ENCODE results near the gene SUB1.
"Not testable (repeated sequence)": the region's sequence is repeated elsewhere in the genome, so short reads cannot be mapped to it uniquely, and the experiment has no call there.

SUB1 gene

DNA sequence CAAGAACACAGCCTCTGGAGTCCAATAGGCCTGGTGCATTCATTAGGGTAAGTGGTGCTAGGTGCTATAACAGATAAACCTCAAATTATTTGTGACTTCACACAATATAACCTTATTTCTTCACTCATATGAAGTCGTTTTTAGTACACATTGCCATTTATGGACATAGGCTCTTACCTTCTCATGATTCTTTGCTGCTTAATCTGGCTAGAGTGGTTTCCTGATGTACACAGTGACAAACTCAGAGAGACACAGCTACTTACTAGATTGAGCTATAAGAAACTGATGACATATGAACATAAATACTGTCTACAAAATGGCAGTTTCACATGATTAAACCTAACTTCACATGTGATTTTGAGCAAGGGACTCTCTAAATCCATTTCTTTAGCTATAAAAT lies 14.2 kb upstream of the SUB1 start:
- no peak for DNase-seq (ENCODE audit: low read depth in 1 of 2, low spot score in 1 of 2)
- TF ChIP-seq SPI1 (IDR thresholded peaks at IDR 0.05; ENCODE audit: borderline replicate concordance, low read depth) = no peak
- no peak for TF ChIP-seq GABPA (IDR thresholded peaks at IDR 0.05; ENCODE audit: low read depth)
- TF ChIP-seq, protein P1, sequence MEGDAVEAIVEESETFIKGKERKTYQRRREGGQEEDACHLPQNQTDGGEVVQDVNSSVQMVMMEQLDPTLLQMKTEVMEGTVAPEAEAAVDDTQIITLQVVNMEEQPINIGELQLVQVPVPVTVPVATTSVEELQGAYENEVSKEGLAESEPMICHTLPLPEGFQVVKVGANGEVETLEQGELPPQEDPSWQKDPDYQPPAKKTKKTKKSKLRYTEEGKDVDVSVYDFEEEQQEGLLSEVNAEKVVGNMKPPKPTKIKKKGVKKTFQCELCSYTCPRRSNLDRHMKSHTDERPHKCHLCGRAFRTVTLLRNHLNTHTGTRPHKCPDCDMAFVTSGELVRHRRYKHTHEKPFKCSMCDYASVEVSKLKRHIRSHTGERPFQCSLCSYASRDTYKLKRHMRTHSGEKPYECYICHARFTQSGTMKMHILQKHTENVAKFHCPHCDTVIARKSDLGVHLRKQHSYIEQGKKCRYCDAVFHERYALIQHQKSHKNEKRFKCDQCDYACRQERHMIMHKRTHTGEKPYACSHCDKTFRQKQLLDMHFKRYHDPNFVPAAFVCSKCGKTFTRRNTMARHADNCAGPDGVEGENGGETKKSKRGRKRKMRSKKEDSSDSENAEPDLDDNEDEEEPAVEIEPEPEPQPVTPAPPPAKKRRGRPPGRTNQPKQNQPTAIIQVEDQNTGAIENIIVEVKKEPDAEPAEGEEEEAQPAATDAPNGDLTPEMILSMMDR (IDR thresholded peaks at IDR 0.05; ENCODE audit: insufficient read depth, low read length) = no peak
- TF ChIP-seq, protein P2, sequence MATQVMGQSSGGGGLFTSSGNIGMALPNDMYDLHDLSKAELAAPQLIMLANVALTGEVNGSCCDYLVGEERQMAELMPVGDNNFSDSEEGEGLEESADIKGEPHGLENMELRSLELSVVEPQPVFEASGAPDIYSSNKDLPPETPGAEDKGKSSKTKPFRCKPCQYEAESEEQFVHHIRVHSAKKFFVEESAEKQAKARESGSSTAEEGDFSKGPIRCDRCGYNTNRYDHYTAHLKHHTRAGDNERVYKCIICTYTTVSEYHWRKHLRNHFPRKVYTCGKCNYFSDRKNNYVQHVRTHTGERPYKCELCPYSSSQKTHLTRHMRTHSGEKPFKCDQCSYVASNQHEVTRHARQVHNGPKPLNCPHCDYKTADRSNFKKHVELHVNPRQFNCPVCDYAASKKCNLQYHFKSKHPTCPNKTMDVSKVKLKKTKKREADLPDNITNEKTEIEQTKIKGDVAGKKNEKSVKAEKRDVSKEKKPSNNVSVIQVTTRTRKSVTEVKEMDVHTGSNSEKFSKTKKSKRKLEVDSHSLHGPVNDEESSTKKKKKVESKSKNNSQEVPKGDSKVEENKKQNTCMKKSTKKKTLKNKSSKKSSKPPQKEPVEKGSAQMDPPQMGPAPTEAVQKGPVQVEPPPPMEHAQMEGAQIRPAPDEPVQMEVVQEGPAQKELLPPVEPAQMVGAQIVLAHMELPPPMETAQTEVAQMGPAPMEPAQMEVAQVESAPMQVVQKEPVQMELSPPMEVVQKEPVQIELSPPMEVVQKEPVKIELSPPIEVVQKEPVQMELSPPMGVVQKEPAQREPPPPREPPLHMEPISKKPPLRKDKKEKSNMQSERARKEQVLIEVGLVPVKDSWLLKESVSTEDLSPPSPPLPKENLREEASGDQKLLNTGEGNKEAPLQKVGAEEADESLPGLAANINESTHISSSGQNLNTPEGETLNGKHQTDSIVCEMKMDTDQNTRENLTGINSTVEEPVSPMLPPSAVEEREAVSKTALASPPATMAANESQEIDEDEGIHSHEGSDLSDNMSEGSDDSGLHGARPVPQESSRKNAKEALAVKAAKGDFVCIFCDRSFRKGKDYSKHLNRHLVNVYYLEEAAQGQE (IDR thresholded peaks at IDR 0.05; ENCODE audit: insufficient replicate concordance, low read depth) = no peak
- TF ChIP-seq POLR2AphosphoS5 (IDR thresholded peaks at IDR 0.05; ENCODE audit: low read depth) = no peak
- Histone ChIP-seq H3K27me3 (ENCODE audit: insufficient read depth, poor library complexity, severe bottlenecking) (no peaks in the 10 kb centered on the region), H3K27ac (replicated peaks) (no peak overlapping the region), H3K4me3 (replicated peaks; ENCODE audit: insufficient read depth, low read length) (no peak overlapping the region)

DNA sequence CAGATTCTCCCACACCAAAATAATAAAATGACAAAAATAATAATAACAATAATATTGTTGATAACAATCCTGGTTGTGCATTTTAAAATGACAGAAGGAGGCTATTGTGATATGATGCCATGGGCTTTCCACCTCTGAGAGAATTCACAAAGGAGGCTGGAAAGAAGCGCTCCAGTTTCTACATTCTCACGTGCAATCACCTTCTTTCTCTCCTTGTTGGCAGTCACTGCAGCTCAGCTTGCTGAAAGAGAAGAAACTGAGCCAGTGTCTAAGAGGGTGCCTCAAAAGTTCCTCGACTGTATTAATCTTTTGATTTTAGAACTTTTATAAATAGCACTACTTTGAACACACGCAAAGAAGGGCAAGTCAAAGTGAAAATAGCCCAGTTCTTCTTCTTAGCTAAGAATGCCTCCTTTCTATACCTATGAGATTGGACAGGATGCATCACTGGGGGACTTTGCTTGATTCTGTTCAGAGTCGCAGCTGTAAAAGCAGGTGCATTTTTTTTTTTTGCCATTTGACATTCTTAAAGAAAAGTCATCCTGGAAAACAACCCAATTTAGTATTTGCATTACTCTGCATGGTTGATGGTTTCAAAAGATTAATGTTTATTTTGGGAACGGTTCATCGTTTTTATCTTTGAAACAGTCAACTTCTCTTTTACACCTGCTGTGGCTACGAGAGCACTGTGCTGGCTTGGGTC lies 12.4 kb upstream of the SUB1 start:
- H3K27ac ChIP-seq (replicated peaks) = no peak overlapping the region
- no peaks in the 10 kb centered on the region for H3K27me3 ChIP-seq (ENCODE audit: insufficient read depth, poor library complexity, severe bottlenecking)
- no peak for DNase-seq (ENCODE audit: low read depth in 1 of 2, low spot score in 1 of 2)
- TF ChIP-seq, protein P2 (IDR thresholded peaks at IDR 0.05; ENCODE audit: insufficient replicate concordance, low read depth) = no peak
- TF ChIP-seq POLR2AphosphoS5 (IDR thresholded peaks at IDR 0.05; ENCODE audit: low read depth) = no peak
- no peak for TF ChIP-seq GABPA (IDR thresholded peaks at IDR 0.05; ENCODE audit: low read depth)
- TF ChIP-seq, protein P1 (IDR thresholded peaks at IDR 0.05; ENCODE audit: insufficient read depth, low read length) = no peak
- TF ChIP-seq SPI1 (IDR thresholded peaks at IDR 0.05; ENCODE audit: borderline replicate concordance, low read depth) = no peak
- no peak overlapping the region for H3K4me3 ChIP-seq (replicated peaks; ENCODE audit: insufficient read depth, low read length)

DNA sequence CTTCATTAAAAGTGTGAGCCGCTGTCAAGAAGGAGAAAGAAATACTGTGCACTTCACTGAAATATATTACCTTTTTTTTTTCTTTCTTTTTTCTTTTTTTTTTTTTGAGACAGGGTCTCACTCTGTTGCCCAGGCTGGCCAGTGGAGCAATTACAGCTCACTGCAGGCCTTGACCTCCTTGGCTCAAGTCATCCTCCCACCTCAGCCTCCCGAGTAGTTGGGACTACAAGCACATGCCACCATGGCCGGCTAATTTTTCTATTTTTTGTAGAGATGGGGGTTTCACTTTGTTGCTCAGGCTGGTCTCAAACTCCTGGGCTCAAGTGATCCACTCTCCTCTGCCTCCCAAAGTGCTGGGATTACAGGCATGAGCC lies 11.9 kb upstream of the SUB1 start:
- DNase-seq (ENCODE audit: low read depth in 1 of 2, low spot score in 1 of 2); H3K27ac ChIP-seq (replicated peaks); H3K4me3 ChIP-seq (replicated peaks; ENCODE audit: insufficient read depth, low read length); H3K27me3 ChIP-seq (ENCODE audit: insufficient read depth, poor library complexity, severe bottlenecking): not testable (repeated sequence)

DNA sequence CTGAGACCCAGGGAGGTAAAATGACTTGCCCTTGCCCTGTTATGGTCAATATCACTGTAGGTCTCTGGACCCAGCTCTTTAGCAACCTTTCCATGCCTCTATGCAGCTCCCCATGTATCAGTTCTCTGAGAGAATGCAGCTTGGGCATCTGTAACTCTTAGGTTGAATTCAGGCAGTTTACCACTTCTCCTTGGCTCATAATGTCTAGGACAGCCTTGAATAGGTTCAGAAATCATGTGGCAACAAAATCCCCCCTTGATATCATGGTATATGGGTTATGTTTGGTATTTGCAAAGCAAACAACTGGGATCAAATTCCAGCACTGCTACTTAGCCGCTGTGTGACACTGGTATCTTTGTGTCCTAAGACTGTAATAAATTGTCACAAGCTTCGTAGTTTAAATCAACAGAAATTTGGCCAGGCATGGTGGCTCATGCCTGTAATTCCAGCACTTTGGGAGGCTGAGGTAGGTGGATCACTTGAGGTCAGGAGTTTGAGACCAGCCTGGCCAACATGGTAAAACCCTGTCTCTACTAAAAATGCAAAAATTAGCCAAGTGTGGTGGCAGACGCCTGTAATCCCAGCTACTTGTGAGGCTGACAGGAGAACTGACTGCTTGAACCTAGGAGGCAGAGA lies 10.7 kb upstream of the SUB1 start:
- H3K4me3 ChIP-seq (replicated peaks; ENCODE audit: insufficient read depth, low read length) = no peak overlapping the region
- TF ChIP-seq, protein P2 (IDR thresholded peaks at IDR 0.05; ENCODE audit: insufficient replicate concordance, low read depth) = no peak
- TF ChIP-seq SPI1 (IDR thresholded peaks at IDR 0.05; ENCODE audit: borderline replicate concordance, low read depth) = no peak
- no peak for TF ChIP-seq GABPA (IDR thresholded peaks at IDR 0.05; ENCODE audit: low read depth)
- TF ChIP-seq, protein P1 (IDR thresholded peaks at IDR 0.05; ENCODE audit: insufficient read depth, low read length) = no peak
- no peak for TF ChIP-seq POLR2AphosphoS5 (IDR thresholded peaks at IDR 0.05; ENCODE audit: low read depth)
- DNase-seq (ENCODE audit: low read depth in 1 of 2, low spot score in 1 of 2) = no peak
- H3K27me3 ChIP-seq (ENCODE audit: insufficient read depth, poor library complexity, severe bottlenecking) = no peaks in the 10 kb centered on the region
- no peak overlapping the region for H3K27ac ChIP-seq (replicated peaks)
